HUES64 (cell line): ENCODE data around the gene ANTXR1.

Experiments used
- H3K27ac ChIP-seq: 2 replicates; pipeline ENCODE4 v1.7.0; 2013; ENCODE audit warnings: low read depth, low read length, inconsistent platforms
- H3K27me3 ChIP-seq: 2 replicates; pipeline ENCODE4 v1.6.1; 2013; ENCODE audit warnings: mild to moderate bottlenecking, low read length; ENCODE audit not compliant: insufficient read depth
- H3K36me3 ChIP-seq: 2 replicates; pipeline ENCODE4 v1.6.1; 2013; ENCODE audit warnings: mild to moderate bottlenecking, low read length; ENCODE audit not compliant: insufficient read depth
- H3K4me1 ChIP-seq: 2 replicates; pipeline ENCODE4 v1.6.1; 2013; ENCODE audit warnings: mild to moderate bottlenecking, low read length, moderate library complexity; ENCODE audit not compliant: insufficient read depth
- H3K4me3 ChIP-seq: 2 replicates; pipeline ENCODE4 v1.5.1; 2013; ENCODE audit warnings: mild to moderate bottlenecking, low read length, moderate library complexity
- H3K9ac ChIP-seq: 2 replicates; pipeline ENCODE4 v1.6.1; 2013; ENCODE audit warnings: mild to moderate bottlenecking, low read depth, low read length
- H3K9me3 ChIP-seq: 2 replicates; pipeline ENCODE4 v1.6.1; 2013; ENCODE audit warnings: low read depth, low read length; ENCODE audit not compliant: insufficient read depth
- WGBS: fragments of 150-250, 120-280 bp; methylation state at CpG from one replicate; pipeline ENCODE4 v1.1.7; 2013; ENCODE audit warnings: missing lambda C conversion rate; 5-methylcytosine and 5-hydroxymethylcytosine counted together

Gene ANTXR1

GRCh38 chr2:69214898-69215297 lies 201.9 kb downstream of the ANTXR1 start:
- Histone ChIP-seq H3K27ac (no peak overlapping the region), H3K36me3 (no peaks in the 10 kb centered on the region), H3K27me3 (no peaks in the 10 kb centered on the region), H3K9ac (no peak overlapping the region), H3K4me3 (no peak overlapping the region), H3K9me3 (no peaks in the 10 kb centered on the region), H3K4me1 (peaks cover 9% of the 10 kb centered on the region)
- WGBS = 95% methylated on average over 5 of the region's 5 CpGs

DNA sequence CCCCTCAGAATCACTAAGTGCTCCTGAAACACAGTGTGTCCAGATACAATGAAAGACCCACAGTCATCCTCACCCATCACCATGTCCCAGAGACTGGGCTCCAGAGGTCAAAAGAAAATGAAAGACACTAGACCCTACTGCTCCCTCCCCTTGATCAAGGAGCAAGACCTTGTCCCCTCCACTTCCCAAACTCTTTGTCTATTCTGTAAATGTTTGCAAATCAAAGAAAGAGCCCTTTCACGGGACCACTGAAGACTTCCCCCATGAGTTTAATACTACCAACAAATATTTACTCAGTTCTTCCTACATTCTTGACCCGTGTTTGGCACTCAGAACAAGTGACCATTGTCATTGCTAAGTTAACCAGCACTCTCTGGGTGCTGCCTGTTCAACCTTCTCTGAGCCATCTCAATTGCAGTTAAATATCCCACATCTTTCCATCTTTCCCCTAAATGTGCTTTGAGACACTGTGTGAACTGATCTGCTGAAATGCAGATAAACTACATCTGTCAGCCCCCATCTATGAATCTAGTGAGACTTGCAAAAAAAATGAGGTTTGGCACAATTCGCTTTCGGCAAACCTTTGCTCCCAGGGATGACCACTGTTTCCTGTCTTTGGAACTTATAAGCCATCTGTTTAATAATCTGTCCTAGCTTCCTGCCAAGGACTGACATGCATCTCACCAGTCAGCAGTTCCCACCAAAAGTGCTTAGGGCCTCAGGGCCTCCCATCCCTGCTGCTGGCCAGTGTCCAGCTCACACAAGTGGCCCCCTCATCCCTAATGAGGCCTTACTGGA lies 203.8 kb downstream of the ANTXR1 start:
- Histone ChIP-seq H3K27ac (no peak overlapping the region), H3K4me1 (no peaks in the 10 kb centered on the region), H3K27me3 (no peaks in the 10 kb centered on the region), H3K36me3 (no peaks in the 10 kb centered on the region), H3K4me3 (no peak overlapping the region), H3K9me3 (no peaks in the 10 kb centered on the region), H3K9ac (no peak overlapping the region)
- 85% methylated on average over 4 of the region's 4 CpGs for WGBS

- Histone ChIP-seq H3K4me3 (no peak overlapping the region), H3K36me3 (no peaks in the 10 kb centered on the region), H3K27ac (no peak overlapping the region), H3K27me3 (no peaks in the 10 kb centered on the region), H3K9ac (no peak overlapping the region), H3K4me1 (no peaks in the 10 kb centered on the region), H3K9me3 (no peaks in the 10 kb centered on the region)
- 89% methylated on average over 4 of the region's 4 CpGs for WGBS
Observed at GRCh38 chr2:69217333-69218080, 204.5 kb downstream of the ANTXR1 start.

GRCh38 chr2:69221512-69221911 lies 208.5 kb downstream of the ANTXR1 start:
- Histone ChIP-seq H3K36me3 (no peaks in the 10 kb centered on the region), H3K9me3 (no peaks in the 10 kb centered on the region), H3K4me3 (no peak overlapping the region), H3K4me1 (peaks cover 10% of the 10 kb centered on the region), H3K27me3 (no peaks in the 10 kb centered on the region), H3K9ac (no peak overlapping the region), H3K27ac (no peak overlapping the region)

DNA sequence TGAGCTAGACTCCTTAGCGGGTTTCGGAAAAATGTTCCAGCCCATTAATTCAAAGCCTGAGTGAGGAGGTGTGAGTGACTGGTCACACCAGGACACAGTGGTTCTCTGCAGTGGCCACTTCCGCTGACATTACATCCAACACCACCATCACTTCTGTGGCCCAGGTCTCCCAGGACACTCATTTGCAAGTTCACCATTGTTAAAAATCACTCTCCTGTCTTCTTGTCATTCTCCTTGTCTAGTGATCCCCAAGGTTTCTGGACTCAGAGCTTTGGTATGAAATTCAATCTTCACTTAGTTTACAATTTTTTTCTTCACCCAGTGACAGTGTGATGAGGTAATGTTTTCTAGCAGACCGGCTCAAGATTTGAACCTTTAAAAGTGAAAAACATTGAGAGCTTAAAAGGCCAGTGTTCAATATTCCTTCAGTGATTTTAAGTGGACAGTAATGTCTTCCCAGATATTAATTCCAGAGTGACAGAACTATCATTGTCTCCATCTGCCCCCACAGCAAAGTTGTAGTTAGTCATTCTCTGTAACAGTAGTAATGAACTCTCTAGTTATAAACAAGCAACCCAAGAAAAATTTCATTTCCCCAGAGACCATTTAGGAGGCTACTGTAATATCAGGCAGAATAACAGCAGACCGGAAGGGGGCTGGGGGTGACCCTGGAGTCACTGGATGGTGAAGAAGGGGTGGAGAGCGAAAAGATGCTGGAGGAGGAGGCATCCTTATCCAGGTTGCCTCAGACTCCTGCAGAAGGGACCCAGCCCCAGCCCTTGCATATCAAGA lies 209.2 kb downstream of the ANTXR1 start:
- Histone ChIP-seq H3K4me3 (no peak overlapping the region), H3K27me3 (no peaks in the 10 kb centered on the region), H3K9ac (no peak overlapping the region), H3K27ac (no peak overlapping the region), H3K36me3 (no peaks in the 10 kb centered on the region), H3K9me3 (no peaks in the 10 kb centered on the region), H3K4me1 (peaks cover 10% of the 10 kb centered on the region)
- 93% methylated on average over 6 of the region's 6 CpGs for WGBS

- H3K4me1 ChIP-seq = peaks cover 10% of the 10 kb centered on the region
- H3K9ac ChIP-seq = no peak overlapping the region
- H3K27me3 ChIP-seq = no peaks in the 10 kb centered on the region
- H3K9me3 ChIP-seq = no peaks in the 10 kb centered on the region
- H3K4me3 ChIP-seq = no peak overlapping the region
- no peak overlapping the region for H3K27ac ChIP-seq
- no peaks in the 10 kb centered on the region for H3K36me3 ChIP-seq
- 80% methylated on average over 3 of the region's 3 CpGs for WGBS
Observed at GRCh38 chr2:69222953-69223658, 210.1 kb downstream of the ANTXR1 start.

- WGBS = 94% methylated on average over 6 of the region's 6 CpGs
- Histone ChIP-seq H3K9ac (no peak overlapping the region), H3K9me3 (no peaks in the 10 kb centered on the region), H3K27me3 (no peaks in the 10 kb centered on the region), H3K4me3 (no peak overlapping the region), H3K36me3 (no peaks in the 10 kb centered on the region), H3K27ac (no peak overlapping the region), H3K4me1 (peaks cover 10% of the 10 kb centered on the region)
Observed at GRCh38 chr2:69223759-69224511, 211.0 kb downstream of the ANTXR1 start.

DNA sequence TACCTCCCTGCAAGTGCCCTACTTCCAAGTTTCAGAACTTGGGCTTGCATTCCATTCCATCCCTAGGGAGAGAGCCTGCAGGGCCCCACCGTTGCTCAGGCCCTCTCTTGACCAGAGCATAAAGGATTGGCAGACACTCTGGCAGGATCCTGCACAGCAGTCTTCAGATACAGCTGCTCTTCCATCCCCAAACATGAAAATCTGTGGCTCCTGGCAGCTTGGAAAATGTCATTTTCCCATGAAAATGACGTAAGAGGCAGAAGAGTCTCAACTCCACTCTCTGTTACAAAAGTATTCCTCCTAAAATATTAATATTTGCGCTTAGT lies 211.5 kb downstream of the ANTXR1 start:
- WGBS = 89% methylated on average over 3 of the region's 3 CpGs
- no peak overlapping the region for H3K27ac ChIP-seq
- H3K27me3 ChIP-seq = no peaks in the 10 kb centered on the region

DNA sequence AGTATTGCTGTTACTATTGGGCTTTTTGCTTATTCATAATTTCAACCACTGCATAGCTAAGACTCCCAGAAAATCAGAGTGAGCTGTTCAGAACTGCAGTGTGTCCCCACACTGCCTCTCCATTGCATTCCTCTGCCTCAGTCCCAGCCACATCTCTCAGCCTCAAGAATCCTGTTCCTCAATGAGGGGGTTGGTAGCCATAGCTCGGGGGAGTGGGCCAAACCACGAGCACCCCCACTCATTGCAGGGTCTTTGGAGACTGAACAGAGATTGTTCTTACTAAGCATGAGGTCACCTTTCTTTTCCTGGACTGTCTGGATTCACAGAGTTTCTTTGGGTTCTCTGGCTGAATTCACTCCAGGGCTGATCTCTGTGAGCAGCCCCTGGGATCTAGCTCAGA lies 213.0 kb downstream of the ANTXR1 start:
- no peak overlapping the region for H3K9ac ChIP-seq
- no peak overlapping the region for H3K27ac ChIP-seq
- no peaks in the 10 kb centered on the region for H3K27me3 ChIP-seq
- 95% methylated on average over 2 of the region's 2 CpGs for WGBS
- no peaks in the 10 kb centered on the region for H3K36me3 ChIP-seq
- H3K9me3 ChIP-seq = no peaks in the 10 kb centered on the region
- peaks cover 10% of the 10 kb centered on the region for H3K4me1 ChIP-seq
- no peak overlapping the region for H3K4me3 ChIP-seq

More for the DNA sequence above, 211.5 kb downstream of the ANTXR1 start:
- Histone ChIP-seq H3K9ac (no peak overlapping the region), H3K36me3 (no peaks in the 10 kb centered on the region), H3K4me3 (no peak overlapping the region), H3K4me1 (peaks cover 10% of the 10 kb centered on the region), H3K9me3 (no peaks in the 10 kb centered on the region)

DNA sequence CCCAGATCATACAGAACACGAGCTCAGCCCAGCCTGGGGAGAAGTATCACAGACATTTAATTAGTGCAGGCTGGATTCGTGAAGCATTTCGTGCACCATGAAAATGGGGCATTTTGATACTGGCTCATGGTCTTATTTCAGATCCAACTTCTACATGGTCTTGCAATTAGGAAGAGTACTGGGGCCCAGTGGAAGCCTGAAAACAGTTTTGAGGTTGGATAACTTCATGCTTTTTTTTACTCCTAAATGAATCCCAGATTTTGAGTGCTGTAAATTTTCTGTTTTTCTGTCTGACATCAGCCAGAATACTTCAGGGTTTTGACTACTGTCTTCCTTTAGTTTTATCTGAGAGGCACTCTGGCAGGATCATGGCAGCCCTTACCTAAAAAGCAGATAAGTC lies 213.9 kb downstream of the ANTXR1 start:
- Histone ChIP-seq H3K27me3 (no peaks in the 10 kb centered on the region), H3K36me3 (no peaks in the 10 kb centered on the region), H3K4me1 (peaks cover 10% of the 10 kb centered on the region), H3K27ac (no peak overlapping the region), H3K4me3 (no peak overlapping the region), H3K9ac (no peak overlapping the region), H3K9me3 (no peaks in the 10 kb centered on the region)
- WGBS = 84% methylated on average over 3 of the region's 3 CpGs
